AG10803 (cell line): ENCODE measurements around the gene TMEM232.

ENCODE experiments used
- DNase-seq: peaks from one replicate; pipeline ENCODE4 v3.0.0; 2010; ENCODE audit warnings: low read depth
- H3K4me3 ChIP-seq: 2 replicates; pipeline ENCODE4 v1.5.1; 2011; ENCODE audit warnings: mild to moderate bottlenecking, low read length, control low read depth
- TF ChIP-seq, protein P1 (sequence below): conservative IDR thresholded peaks from 2 replicates; pipeline ENCODE4 v1.5.1; 2011; ENCODE audit warnings: mild to moderate bottlenecking, low read length, control low read depth, inconsistent platforms

TMEM232 gene

DNA sequence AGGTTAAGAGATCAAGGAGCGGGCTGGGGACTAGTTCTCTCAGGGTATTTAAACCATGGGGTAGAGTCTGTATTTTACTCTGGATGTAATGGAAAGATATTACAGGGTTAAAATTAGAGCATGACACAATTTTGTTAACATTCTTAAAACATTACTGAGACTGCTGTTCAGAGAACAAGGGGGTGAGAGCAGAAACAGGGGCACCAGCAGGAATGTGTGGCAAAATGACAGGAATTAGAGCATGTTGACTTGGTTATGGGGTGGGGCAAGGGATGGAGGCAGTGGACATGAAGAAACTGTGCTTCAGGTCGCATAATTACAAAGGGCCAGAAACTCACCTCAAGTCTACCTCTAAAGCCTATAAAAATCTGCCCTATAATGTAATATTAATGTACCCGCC is 75.0 kb downstream of the TMEM232 start:
- no peak overlapping the region for H3K4me3 ChIP-seq
- TF ChIP-seq, protein P1, sequence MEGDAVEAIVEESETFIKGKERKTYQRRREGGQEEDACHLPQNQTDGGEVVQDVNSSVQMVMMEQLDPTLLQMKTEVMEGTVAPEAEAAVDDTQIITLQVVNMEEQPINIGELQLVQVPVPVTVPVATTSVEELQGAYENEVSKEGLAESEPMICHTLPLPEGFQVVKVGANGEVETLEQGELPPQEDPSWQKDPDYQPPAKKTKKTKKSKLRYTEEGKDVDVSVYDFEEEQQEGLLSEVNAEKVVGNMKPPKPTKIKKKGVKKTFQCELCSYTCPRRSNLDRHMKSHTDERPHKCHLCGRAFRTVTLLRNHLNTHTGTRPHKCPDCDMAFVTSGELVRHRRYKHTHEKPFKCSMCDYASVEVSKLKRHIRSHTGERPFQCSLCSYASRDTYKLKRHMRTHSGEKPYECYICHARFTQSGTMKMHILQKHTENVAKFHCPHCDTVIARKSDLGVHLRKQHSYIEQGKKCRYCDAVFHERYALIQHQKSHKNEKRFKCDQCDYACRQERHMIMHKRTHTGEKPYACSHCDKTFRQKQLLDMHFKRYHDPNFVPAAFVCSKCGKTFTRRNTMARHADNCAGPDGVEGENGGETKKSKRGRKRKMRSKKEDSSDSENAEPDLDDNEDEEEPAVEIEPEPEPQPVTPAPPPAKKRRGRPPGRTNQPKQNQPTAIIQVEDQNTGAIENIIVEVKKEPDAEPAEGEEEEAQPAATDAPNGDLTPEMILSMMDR, result no peak
- peak; percentile 27 for DNase-seq

DNA sequence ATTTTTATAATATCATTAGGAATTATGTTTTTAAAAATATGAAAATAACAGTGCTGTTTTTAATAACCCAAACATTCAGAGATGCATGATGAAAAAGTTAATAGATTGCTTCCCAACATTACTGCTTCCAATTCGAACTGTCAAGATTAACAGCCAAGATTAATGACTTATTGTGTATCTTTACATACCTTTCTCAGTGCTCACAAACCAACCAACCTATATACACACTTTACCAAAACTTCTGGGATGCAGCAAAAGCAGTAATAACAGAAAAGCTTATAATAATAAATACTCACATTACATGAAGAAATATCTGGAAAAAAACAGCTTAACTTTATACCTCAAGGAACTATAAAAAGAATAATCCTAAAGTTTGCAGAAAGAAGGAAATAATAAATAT is 82.1 kb downstream of the TMEM232 start:
- TF ChIP-seq, protein P1, result no peak
- no peak for DNase-seq
- no peak overlapping the region for H3K4me3 ChIP-seq

DNA sequence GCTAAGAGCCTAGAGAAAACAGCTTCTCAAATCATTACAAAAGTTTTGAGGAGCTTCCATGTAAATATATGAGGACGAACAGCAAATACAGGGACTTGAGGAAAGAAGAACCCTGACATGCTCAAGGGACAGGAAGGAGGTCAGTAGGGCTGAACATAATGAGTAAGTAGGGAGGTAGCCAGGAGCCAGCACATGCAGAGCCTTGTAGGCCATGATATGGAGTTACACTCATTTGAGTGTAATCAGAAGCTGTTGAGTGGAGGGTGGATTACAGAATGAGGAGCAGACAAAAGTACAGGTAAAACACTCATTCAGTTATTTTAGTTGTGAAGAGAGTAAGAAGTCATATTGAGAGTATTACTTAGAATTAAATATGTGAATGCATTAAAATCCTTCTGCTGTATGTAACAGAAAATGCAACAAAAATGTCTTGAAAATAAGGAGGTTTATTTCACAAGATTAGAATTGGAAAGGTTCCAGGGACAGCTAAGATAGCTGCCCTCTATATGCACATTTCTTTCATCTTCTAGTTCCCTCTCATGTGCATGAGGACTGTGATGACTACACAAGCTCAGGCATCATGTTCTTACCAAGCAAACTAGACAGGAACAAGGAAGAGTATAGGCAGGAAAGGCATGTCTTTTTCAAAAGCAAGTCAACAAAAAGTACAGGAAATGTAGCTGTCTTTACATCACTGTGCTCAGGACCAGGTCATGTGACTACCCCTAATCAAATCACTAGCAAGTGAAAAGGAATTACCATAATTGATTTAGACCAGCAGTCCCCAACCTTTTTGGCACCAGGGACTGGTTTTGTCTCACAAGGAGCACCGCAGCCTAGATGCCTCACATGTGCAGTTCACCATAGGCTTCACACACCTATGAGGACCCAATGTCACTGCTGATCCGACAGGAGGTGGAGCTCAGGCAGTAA is 87.2 kb downstream of the TMEM232 start:
- DNase-seq, result peak; percentile 1
- H3K4me3 ChIP-seq, result no peak overlapping the region
- TF ChIP-seq, protein P1, result no peak

DNA sequence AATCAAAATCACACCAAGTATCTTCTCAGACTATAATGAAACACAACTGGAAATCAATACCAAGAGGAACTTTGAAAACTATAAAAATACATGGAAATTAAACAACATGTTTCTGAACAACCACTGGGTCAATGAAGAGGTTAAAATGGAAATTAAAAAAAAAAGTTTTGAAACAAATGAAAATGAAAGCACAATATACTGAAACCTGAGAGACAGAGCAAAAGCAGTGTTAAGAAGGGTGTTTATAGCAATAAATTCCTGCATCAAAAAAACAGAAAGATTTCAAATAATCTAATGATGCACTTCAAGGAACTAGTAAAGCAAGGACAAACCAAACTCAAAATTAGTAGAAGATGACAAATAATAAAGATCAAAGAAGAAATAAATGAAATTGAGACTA is 92.0 kb downstream of the TMEM232 start:
- TF ChIP-seq, protein P1, result no peak
- H3K4me3 ChIP-seq, result no peak overlapping the region
- DNase-seq, result no peak

DNA sequence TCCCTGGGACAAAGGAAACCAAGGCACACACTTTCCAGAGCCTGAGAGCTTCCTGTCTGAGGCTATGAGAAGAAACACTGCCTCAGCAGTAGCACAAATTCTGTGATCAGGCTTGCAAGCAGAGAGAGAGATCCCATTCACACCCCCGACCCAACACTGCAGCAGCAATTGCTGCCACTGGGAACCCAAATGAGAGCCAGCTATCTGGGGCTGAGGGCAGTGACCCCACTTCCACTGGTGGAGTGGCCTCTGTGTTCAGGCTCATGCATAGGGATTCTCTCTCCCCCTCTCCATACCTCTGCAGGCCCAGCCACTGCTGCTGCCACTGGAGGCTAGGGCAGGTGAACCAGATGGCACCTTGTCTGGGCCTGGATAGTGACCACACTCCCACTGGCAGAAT is 95.2 kb downstream of the TMEM232 start:
- H3K4me3 ChIP-seq, result no peak overlapping the region
- no peak for DNase-seq
- TF ChIP-seq, protein P1, result no peak

DNA sequence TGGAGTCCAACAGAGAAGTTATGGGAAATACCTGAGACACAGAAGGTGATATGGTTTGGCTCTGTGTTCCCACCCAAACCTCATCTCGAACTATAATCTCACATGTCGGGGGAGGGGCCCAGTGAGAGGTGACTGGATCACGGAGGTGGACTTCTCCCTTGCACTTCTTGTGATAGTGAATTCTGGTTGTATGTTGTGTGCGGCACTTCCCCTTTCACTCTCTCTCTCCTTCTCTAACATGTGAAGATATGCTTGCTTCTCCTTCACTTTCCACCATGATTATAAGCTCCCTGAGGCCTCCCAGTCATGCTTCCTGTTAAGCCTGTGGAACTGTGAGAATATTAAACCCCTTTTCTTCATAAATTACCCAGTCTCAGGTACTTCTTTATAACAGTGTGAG is 96.1 kb downstream of the TMEM232 start:
- TF ChIP-seq, protein P1, result no peak
- no peak for DNase-seq
- H3K4me3 ChIP-seq, result no peak overlapping the region

DNA sequence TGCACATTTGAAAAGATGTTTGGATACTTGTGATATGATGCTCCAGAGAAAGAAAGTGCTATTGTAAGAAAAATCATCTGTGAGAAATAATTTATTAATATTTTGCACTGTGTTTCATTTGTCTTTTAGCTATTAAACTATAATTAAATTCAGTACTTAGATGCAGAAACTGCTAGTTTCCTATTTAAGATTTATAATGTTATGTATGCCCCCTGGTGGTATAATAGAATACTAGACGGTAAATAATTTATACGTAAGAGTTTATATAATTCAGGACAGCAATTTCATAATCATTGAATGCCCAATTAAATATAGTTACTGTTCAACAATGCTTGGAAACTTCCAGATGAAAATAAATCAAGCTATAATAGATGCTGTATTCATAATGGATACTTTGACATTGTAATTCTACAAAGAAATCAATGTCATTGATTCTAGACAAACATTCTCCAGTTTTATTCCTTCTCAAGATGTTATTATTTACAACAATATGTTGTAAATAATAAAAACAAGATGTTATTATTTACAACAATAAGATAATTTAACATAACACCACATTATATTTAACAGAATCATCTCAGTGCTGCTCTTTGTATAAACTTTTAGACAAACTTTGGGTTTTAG is 101.0 kb downstream of the TMEM232 start:
- DNase-seq, result peak; percentile 52
- TF ChIP-seq, protein P1, result peak; percentile 62
- no peak overlapping the region for H3K4me3 ChIP-seq
